GM19025 (cell line): ENCODE results near the gene LDLRAD4.

Experiments
- ATAC-seq: cut with Tn5 transposase; IDR thresholded peaks from one replicate; pipeline ENCODE4 v1.9.1; 2021; ENCODE audit warnings: mild to moderate bottlenecking, low read depth, moderate library complexity; ENCODE audit not compliant: unreplicated experiment

Gene LDLRAD4

DNA sequence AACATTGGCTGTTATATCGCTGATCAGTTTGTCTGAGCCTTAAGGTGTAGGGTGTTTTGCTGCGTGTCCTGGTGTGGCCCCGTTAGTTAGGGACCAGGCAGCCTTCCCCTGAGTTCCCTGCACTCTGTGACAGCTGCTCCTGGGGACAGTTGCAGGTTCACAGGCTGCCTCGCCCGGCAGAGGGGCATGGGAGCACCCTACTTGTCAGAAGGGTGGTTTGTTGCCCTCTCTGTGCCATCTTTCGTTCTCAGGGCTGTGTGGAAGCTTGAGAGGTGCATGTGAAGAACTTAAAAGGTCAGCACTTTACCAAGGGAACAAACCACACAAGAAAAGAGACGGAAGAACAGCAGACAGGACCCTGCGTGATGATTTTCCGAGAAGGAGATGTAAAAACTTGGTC is 159.6 kb downstream of the LDLRAD4 start:
- no peak for ATAC-seq

DNA sequence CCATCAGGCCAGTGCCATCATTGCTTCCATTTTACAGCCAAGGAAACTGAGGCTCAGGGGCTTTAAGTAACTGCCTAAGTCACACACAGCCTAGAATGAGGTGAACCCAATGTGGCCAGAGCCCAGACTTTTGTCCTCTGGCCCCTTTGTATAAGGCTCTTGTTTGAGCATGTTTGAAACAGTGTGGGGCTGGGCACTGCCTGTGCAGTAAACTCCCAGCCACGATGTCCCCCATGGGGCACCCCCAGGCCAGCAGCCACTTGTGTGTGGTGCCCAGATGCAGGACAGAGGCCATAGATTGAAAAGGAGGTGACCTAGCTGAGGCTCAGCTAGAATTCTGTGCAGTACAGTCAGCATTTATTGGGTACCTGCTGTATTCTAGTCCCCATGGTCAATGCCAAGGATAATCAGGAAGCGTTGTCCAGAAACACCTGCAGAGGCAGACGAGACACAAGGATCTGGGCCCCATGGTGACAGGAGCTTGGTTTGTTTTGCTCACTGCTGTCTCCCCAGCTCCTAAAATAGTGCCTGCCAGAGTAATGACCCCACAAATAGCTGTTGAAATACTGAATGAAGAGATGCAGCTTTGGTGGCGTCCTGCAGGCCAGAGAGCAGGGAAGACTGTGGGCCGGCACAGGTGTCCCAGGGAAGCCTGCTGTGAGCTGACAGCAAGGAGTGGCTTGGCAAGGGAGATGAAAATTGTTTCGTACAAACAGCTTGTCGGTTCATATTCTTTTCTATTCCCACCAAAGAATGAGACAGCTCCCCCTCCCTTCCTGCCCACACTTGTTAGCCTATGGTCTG is 160.7 kb downstream of the LDLRAD4 start:
- no peak for ATAC-seq

DNA sequence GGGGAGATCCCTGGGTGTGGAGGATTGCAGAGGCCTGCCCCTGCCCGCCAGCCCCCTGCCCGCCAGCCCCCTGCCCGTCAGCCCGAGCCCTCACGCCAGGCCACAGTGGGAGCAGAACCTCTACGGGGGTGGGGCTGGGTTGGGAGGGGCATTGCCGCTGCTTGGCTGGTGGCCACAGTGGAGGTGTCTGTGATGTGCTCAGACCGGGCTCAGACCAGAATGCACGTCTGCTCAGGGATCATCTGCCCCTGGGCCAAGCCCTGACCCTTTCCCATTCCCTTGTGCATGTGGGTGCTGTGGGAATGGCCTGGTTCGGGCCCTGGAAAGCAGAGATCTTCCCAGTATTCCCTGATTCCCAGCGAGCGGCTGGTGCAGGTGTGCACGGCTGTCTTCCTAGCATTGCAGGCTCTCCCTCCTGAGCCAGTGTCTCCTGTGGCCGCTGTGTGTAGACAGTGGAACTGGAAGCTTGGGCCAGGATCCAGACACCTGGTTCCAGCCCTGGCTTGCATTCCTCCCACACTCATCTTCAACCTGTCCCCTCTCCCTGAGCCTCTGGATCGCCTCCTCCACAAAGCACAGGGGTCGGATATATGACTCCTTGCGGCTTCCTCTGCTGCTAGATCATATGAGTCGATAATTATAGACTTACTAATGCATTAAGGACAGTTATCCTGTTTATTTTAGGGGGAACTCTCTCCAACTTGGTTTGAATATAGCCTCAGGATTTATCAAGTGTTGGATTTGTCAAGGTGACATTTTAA is 161.6 kb downstream of the LDLRAD4 start:
- no peak for ATAC-seq

DNA sequence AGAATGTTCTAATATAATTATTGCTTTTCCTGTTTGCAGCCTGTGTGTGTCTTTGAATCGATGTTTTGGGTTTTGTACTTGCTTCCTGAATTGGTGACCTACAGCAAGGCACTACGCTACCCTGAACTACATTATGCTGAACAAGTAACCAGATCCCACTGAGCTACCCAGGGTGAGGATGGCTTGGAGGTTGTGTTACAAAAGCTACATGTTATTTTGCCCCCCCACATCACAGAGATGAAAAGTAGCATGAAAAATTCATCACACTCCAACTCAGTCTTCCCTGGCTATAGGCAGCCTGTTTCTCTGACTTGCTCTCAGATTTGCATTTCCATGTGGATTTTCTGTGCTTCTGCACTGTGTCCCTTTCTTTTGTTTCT is 162.1 kb downstream of the LDLRAD4 start:
- ATAC-seq, result no peak

DNA sequence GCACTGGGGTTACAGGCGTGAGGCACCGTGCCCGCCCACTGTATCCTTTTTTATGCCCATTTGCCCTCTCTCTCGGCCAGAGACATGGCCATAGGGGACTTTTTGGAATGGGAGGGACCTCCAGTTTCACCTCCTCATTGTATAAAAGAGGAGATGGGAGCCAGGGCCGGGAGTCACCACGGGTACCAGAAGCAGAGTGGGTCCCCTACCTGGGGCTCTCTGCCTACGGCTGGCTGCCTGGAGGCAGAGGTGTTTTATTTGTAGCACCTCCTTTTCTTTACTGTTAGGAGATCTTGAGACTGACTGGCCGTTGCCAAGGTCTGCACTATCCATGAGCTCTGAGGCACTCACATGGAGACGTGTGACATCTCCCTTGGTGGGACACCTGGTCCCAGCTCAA is 162.8 kb downstream of the LDLRAD4 start:
- ATAC-seq, result no peak

DNA sequence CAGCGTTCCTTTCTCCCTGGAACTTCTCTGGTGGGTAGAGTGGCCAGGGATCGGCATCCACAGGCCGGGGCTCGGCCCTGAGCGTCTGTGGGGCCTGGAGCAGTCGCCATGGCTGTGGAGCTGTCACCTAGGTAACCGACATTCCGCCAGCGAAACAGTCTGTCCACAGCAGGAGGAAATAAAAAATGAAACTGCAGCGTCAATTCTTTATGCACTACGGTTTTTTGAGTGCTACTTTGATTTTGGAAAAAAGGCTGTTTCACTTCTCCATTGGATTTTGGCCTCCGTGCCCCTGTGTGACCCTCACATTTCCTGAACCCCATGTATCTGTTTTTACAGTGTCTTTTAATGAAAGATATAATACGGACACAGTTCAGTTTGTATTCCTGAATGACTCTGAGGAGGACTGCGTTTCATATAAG is 163.4 kb downstream of the LDLRAD4 start:
- no peak for ATAC-seq

DNA sequence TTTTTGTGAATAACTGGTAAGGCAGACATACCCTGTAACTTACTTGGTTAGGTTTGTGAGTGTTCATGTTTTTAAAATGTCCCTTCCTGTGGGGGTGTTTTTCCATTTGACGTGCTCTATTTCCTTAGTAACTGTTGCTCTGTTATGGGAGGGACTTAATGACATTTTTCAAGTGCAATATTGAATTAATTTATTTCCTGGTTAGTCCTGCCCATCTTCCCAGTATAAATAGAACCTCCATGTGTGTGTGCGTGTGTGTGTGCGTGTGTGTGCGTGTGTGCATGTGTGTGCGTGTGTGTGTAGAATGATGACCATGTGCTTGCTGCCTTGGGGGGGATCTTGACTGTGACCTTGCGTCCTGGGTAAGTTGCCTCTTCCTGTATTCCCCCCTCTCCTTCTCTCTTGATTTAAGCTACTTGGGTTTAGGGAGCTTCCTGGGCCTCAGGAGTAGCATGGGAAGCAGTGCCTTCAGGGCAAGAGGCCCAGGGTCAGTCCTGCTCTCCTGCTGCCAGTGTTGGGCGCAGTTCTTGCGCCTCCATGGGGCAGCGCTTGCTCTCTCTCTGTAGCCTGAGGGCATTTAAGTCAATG is 163.9 kb downstream of the LDLRAD4 start:
- ATAC-seq, result no peak

DNA sequence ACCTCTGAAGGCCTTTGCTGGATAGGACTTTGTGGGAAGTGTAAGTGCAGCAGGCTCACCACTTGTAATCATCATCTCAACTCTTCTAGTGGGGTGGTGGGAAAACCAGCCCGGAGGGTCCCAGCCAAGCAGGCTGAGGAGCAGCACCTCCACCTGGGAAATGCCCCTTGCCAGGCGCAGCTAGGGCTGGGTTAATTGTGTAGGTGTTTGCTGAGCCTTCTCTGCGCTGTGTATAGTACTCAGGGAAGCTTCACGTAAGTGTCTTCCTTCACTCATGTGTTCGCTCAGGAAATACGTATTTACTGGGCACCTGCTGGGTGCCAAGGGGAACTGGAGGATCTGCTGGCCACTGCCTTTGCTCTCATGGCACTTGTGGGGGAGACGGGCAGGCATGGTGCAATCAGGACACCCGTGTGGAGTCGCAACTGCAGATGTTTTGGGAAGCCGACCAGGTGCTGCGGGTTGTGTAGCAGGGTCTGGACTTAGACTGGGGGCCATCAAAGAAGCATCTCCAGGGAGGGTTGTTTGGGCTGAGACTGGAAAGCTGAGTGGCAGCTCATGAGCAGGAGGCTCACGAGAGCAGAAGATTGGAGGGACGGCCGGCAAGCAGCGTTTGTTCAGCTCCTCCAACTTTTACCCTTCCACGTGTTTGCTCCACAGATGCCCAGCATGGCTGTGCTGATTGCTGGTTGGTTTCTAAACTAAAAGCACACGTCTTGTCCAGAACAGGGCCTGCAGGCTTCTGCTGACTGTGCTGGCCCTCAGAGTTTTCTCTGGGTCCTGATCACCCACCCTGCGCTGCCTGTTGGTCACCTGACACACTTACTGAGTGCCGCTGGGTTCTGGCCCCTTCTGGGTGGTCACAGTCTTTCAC is 164.6 kb downstream of the LDLRAD4 start:
- ATAC-seq, result no peak

DNA sequence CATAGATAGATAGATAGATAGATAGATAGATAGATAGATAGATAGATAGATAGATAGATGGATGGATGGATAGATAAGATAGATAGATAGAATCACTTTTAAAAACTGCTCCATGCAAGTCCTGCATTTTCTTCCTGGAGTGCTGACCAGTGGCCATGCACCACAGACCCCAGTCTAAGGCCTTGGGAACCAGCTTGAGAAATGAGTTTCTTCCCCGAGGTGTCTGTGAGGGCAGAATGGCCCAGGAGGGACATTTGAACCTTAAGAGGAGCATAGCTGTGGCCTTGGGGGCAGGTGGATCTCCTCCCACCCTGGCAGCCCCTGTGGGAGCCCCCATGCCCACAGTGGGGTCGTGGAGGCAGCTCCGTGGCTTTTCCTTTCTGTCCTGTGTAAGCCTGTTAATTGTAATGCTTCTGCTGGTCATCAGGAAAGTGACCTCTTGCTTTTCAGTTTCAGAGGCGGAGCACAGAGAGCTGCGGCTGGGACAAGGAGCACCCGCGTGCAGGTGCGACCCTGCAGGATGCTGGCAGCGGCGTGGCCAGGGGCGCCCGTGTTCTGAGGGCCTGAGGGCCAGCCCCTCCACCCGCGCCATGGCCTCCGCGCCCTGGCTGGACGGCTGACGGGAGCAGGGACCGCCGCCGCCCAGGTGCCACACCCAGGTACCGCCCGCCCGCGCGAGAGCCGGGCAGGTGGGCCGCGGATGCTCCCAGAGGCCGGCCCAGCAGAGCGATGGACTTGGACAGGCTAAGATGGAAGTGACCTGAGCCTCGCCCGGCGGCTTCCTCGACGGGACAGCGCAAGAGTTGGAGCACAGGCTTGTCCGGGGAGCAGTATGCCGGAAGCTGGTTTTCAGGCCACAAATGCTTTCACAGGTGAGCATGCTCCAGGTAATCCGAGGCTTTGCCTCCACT is 168.6 kb downstream of the LDLRAD4 start:
- no peak for ATAC-seq

DNA sequence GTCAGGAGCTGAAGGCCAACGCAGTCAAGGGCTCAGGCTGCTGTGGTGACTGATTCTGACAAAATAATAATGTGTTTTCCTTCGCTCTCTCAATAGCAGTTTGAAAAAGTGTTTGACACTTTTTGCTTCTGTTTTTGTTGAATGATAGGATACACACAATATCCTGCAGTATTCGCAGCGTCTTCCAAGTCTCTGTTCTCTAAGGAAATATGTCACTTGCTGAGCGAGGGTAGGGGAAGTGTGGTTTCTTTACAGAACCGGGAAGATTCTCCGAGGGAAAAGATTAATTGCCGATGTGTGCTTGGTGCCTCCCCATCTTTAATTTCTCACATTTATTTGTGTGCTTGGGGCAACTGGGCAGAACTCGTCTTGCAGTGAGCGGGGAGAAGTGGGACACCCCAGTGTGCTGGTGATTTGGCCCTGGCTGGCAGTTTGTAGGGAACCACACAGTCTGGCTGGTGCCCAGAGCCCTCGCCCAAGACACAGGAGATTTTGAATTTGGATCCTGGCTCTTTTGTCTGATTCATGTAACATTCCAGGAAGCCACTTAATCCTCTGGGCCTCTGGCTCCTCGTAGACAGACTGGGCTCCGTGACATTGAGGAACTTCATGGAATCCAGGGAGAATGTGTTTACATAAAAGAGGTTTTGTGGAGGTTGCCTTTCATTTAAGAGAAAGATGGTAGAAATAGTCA is 169.4 kb downstream of the LDLRAD4 start:
- no peak for ATAC-seq

DNA sequence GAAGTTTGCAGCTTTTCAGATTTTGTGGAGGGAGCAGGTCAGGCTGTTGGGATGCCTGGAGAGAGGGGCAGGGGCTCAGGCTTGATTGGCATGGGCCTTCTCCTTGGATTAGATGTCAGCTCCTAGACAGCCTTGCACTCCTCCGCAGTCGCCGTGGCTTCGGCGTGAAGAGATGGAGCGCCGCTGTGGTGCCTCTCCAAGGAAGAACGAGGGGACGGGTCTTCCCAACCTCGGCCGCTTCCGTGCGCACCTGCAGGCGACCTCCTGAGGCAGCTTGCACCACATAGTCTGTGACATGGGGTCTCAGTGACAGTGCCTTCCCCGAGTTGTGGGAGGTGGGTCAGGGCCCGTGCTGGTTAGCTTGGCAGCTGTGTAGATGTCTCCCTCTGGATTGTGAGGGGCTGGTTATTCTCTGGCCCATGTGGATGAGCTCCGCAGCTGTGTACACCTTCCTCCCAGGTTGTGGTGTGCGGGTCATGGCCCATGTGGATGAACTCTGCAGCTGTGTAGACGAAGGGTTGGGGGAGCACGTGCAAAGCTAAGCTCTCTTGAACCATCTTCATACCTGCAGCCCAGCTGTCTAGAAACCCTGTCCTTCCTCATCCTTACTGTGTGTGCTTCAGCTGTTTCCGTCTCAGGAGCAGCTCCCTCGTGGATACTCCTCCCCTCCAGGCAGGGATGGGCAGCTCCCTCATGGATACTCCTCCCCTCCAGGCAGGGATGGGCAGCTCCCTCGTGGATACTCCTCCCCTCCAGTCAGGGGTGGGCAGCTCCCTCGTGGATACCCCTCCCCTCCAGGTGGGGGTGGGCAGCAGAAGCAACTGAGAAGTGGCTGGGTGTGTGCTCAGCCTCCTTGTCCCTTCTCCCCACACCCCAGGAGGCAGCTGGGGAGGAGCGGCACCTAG is 170.3 kb downstream of the LDLRAD4 start:
- no peak for ATAC-seq

DNA sequence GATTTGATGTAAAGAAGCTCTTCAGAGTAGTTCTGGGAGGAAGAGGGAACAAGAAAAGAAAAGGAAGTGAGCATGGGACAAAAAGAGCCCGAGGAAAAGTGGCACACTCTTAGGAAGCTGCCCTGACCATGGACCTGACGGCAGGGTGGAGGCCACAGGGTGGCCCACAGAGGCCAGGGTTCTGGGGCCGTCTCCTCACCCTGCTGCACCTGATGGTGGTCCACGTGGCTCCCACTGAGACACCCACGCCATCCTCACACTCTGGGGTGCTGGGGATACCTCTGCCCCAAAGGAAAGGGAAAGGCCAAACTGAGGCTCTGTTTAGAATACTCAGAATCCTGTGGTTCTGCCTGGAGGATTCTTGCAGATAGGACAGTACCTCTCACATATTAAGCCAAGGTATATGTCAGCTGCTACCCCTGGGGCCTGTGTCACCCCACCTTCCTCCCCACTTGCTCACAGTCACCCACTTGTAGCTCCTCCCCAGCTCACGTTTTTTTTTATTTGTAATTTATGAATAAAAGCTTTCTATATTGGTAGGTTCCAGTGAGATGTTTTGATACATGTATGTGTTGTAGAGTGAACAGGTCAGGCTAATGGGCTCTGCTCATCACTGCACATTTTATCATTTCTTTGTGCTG is 171.1 kb downstream of the LDLRAD4 start:
- no peak for ATAC-seq

DNA sequence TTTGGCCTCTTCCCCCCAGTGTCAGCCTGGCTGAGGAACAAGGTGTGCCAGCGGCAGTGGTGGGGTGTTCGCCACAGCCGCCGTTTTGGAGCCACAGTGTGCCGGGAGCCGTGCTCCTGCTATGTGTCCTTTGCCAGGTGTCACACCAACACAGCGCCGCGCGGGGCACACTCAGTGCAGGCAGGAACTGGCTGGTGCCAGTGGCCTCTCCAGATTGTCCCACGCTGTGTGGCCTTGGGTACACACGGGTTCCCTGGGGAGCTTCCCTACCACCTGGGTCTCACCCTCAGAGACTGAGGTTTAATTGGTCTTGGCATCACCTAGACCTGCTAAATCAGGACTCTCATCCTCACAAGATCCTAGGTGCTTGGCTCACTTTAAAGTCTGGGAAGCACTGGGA is 171.6 kb downstream of the LDLRAD4 start:
- no peak for ATAC-seq

DNA sequence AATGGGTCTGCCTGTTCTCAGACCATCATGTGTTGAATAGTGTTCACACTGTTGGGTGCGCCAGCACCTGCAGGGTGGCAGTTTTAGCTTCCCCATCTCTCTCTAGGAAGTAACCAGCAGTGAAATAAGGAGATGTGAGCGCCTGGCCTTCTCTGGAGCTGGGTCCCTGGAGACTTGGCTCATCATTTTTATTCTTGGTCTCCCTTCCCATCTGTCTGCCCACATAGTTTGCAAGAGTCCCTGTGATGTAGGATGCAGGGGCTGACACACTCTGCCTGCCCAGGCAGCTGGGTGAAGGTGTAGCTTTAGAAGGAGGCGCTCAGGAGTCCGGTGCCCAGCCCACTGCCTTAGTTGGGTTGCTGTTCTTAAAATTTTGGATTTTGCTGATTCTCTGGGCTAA is 172.2 kb downstream of the LDLRAD4 start:
- ATAC-seq, result no peak

DNA sequence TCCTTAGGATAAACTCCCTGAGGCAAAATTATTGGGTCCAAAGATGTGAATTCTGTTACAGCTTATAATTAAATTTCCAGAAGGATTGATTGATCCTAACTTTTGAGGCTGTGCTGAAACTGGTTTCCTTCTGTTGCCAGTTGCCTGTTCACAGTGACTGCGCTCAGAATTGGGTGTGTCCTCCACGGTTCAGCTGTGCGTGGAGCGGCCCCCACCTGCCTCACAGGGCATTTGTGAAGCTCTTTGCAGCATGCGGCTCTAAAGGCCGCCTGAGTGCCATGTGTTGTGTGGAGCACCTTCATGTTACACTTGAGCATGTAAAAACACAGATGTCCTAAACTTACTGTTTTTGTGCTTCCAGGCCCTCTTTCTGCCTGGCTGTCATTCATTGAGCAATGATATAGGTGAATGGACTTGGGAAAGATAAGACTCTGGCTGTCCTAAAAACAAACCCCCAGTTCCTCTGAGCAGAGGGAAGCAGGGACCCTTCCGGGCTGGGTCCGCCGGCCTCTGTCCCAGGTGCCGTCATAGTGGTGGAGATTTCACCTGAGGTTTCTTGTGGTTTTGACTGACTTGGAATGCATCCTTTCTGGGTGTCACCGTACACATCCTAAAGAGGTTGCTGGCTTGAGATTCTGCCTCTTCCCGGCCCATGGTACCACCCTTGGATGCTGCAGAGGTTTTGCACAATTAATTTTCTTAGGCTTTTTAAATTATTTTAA is 173.6 kb downstream of the LDLRAD4 start:
- no peak for ATAC-seq

DNA sequence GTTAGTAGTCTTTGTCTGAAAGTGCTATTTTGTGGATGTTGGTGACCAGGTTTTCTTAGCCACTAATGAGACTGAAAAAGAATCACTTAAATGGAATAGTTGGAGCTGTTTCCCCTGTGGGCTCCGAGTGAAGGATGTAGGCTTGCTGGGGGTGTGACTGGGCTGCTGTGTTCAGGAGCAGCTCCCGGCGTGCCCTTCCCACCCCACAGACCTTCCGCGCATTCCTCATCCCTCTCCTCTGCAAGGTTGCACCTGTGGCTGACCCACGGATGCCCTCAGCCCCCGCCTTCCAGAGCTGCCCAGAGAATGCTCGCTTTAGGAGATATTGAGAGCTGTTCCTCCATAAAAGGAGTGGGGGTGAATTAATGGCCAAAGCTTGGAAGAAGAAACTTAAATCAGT is 174.3 kb downstream of the LDLRAD4 start:
- ATAC-seq, result no peak

DNA sequence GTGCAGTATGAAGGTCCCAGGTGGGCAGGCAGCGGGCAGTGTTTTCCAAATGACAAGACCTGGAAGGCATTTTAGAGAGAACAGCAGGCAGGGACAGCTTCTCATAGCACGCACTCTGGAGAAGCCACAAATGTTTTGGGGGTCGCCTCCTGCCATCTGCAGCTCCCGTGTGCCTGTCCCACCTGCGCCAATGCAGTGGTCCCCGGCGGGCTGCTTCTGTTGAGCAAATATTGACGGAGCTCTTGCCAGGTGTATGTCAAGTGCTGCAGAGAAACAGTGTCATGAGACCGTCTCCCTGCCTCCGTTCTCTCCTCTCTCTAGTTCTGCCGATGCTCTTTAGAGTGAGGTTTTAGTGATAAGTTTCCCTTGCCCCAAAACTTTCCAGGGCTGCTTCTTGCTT is 174.8 kb downstream of the LDLRAD4 start:
- no peak for ATAC-seq
